WTC11 (cell line): Measurements from ENCODE around the gene MITF. TPM values are rescaled to one million over a fixed set of nuclear protein-coding genes. Genes with fewer than 3 reads are reported as not detected.
A peak's percentile ranks its signal among the peaks of the same experiment; 100 is the strongest.
"Not testable (repeated sequence)": the region's sequence is repeated elsewhere in the genome, so short reads cannot be mapped to it uniquely, and the experiment has no call there.

Experiments
- ATAC-seq: fragments of 200-7000 bp; cut with Tn5 transposase; 2 replicates; pipeline ENCODE4 v1.10.0; 2021; ENCODE audit warnings: mild to moderate bottlenecking, moderate library complexity
- CTCF ChIA-PET: fragments of 300-600 bp; sonication (Branson Sonifier 250); formaldehyde crosslinking; loops from one replicate; lab custom pipeline; 2021; ENCODE audit warnings: antibody characterized with exemption; lab: Charles Lee
- POLR2A ChIA-PET: fragments of 350-600 bp; sonication (Branson Sonifier 250); formaldehyde crosslinking; loops from one replicate; lab custom pipeline; 2021; ENCODE audit warnings: antibody characterized with exemption; lab: Charles Lee
- DNase-seq: peaks from one replicate; pipeline ENCODE4 v3.0.0; 2021; ENCODE audit warnings: low spot score
- H3K27ac Mint-ChIP-seq: 2 replicates; pipeline ENCODE4 v1.8.0; 2021; ENCODE audit warnings: mixed read lengths
- H3K27me3 Mint-ChIP-seq: 2 replicates; pipeline ENCODE4 v1.8.0; 2021; ENCODE audit warnings: low read depth, mild to moderate bottlenecking, moderate library complexity, mixed read lengths
- H3K36me3 Mint-ChIP-seq: 2 replicates; pipeline ENCODE4 v1.8.0; 2021; ENCODE audit warnings: mixed read lengths
- H3K4me1 Mint-ChIP-seq: 2 replicates; pipeline ENCODE4 v1.8.0; 2022; ENCODE audit warnings: mixed read lengths
- H3K4me3 Mint-ChIP-seq: 2 replicates; pipeline ENCODE4 v1.8.0; 2021; ENCODE audit warnings: mild to moderate bottlenecking, moderate library complexity, mixed read lengths
- H3K9me3 Mint-ChIP-seq: 2 replicates; pipeline ENCODE4 v1.8.0; 2021; ENCODE audit warnings: mixed read lengths
- FOXP1 ChIP-seq: sonication (generic); formaldehyde crosslinking; IDR thresholded peaks from 2 replicates; pipeline ENCODE4 v1.8.0; 2022; ENCODE audit warnings: missing genetic modification reagents, mild to moderate bottlenecking, moderate library complexity, borderline replicate concordance
- GRHL2 ChIP-seq: fragments of 250-450 bp; sonication (Bioruptor Pico); IDR thresholded peaks from 2 replicates; pipeline ENCODE4 v1.8.0; 2022; ENCODE audit warnings: mild to moderate bottlenecking, moderate library complexity; ENCODE audit not compliant: insufficient replicate concordance, severe bottlenecking
- JUN ChIP-seq: sonication (generic); formaldehyde crosslinking; IDR thresholded peaks from 2 replicates; pipeline ENCODE4 v1.8.0; 2023; ENCODE audit warnings: mild to moderate bottlenecking, missing genetic modification reagents
- OVOL2 ChIP-seq: fragments of 250-450 bp; sonication (Bioruptor Pico); IDR thresholded peaks from 2 replicates; pipeline ENCODE4 v1.9.0; 2021; ENCODE audit warnings: mild to moderate bottlenecking, borderline replicate concordance
- SOX15 ChIP-seq: fragments of 250-450 bp; sonication (Bioruptor Pico); IDR thresholded peaks from 2 replicates; pipeline ENCODE4 v1.9.0; 2021; ENCODE audit warnings: mild to moderate bottlenecking
- TP53 ChIP-seq: sonication (generic); formaldehyde crosslinking; IDR thresholded peaks from 2 replicates; pipeline ENCODE4 v1.8.1; 2023; ENCODE audit warnings: mild to moderate bottlenecking, missing genetic modification reagents
- ZNF317 ChIP-seq: sonication (generic); formaldehyde crosslinking; IDR thresholded peaks from 2 replicates; pipeline ENCODE4 v1.8.1; 2023; ENCODE audit warnings: low read depth, mild to moderate bottlenecking, moderate library complexity, missing genetic modification reagents, borderline replicate concordance
- total RNA-seq: library from RNA; stranded (reverse); gene quantifications from 3 replicates; pipeline ENCODE4 v1.2.3, GENCODE V29; 2021
- TF ChIP-seq, protein P1 (sequence below): sonication (generic); formaldehyde crosslinking; IDR thresholded peaks from 2 replicates; pipeline ENCODE4 v1.8.0; 2023; ENCODE audit warnings: missing genetic modification reagents, mild to moderate bottlenecking, borderline replicate concordance
- TF ChIP-seq, protein P2 (sequence below): sonication (generic); formaldehyde crosslinking; conservative IDR thresholded peaks from 2 replicates; pipeline ENCODE4 v1.8.1; 2022; ENCODE audit warnings: mild to moderate bottlenecking, missing genetic modification reagents
- TF ChIP-seq, protein P3 (sequence below): fragments of 250-450 bp; sonication (Bioruptor Pico); IDR thresholded peaks from 2 replicates; pipeline ENCODE4 v1.9.0; 2021; ENCODE audit warnings: moderate library complexity, mild to moderate bottlenecking, inconsistent platforms, borderline replicate concordance
- TF ChIP-seq, protein P4 (sequence below): sonication (generic); formaldehyde crosslinking; IDR thresholded peaks from 2 replicates; pipeline ENCODE4 v1.8.1; 2023; ENCODE audit warnings: mild to moderate bottlenecking, missing genetic modification reagents, moderate library complexity
- TF ChIP-seq, protein P5 (sequence below): fragments of 200-600 bp; IDR thresholded peaks from 2 replicates; pipeline ENCODE4 v1.8.0; 2022; ENCODE audit warnings: antibody characterized with exemption

MITF gene
- total RNA-seq, 1 experiment from 2014 or later, result 1.3 TPM

DNA sequence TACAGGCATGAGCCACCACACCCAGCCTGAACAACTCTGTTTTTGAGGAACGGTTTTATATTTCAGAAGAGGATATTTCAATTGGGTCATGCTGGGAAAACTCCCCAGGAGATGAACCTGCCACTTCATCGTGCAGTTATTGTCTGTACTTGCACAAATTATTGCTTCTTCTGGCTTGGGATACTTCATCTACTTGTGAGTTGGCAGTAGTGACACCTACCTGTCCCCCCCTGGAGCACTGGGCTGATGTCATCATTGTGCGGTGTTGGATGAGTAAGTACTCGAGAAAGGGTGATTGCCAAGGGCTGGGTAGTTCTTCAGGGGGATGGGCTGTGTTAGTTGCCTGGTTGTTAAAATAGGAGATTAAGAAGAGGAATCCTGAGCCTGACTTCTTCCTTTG is 175.1 kb downstream of the MITF start (continued):
- TF ChIP-seq GRHL2 (CRISPR knock-in tag), result no peak
- TF ChIP-seq TP53 (CRISPR knock-in tag), result no peak
- TF ChIP-seq, protein P1, sequence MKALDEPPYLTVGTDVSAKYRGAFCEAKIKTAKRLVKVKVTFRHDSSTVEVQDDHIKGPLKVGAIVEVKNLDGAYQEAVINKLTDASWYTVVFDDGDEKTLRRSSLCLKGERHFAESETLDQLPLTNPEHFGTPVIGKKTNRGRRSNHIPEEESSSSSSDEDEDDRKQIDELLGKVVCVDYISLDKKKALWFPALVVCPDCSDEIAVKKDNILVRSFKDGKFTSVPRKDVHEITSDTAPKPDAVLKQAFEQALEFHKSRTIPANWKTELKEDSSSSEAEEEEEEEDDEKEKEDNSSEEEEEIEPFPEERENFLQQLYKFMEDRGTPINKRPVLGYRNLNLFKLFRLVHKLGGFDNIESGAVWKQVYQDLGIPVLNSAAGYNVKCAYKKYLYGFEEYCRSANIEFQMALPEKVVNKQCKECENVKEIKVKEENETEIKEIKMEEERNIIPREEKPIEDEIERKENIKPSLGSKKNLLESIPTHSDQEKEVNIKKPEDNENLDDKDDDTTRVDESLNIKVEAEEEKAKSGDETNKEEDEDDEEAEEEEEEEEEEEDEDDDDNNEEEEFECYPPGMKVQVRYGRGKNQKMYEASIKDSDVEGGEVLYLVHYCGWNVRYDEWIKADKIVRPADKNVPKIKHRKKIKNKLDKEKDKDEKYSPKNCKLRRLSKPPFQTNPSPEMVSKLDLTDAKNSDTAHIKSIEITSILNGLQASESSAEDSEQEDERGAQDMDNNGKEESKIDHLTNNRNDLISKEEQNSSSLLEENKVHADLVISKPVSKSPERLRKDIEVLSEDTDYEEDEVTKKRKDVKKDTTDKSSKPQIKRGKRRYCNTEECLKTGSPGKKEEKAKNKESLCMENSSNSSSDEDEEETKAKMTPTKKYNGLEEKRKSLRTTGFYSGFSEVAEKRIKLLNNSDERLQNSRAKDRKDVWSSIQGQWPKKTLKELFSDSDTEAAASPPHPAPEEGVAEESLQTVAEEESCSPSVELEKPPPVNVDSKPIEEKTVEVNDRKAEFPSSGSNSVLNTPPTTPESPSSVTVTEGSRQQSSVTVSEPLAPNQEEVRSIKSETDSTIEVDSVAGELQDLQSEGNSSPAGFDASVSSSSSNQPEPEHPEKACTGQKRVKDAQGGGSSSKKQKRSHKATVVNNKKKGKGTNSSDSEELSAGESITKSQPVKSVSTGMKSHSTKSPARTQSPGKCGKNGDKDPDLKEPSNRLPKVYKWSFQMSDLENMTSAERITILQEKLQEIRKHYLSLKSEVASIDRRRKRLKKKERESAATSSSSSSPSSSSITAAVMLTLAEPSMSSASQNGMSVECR (CRISPR knock-in tag), result no peak
- TF ChIP-seq, protein P2, sequence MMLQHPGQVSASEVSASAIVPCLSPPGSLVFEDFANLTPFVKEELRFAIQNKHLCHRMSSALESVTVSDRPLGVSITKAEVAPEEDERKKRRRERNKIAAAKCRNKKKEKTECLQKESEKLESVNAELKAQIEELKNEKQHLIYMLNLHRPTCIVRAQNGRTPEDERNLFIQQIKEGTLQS, result no peak
- TF ChIP-seq JUN (CRISPR knock-in tag), result no peak
- TF ChIP-seq, protein P3, sequence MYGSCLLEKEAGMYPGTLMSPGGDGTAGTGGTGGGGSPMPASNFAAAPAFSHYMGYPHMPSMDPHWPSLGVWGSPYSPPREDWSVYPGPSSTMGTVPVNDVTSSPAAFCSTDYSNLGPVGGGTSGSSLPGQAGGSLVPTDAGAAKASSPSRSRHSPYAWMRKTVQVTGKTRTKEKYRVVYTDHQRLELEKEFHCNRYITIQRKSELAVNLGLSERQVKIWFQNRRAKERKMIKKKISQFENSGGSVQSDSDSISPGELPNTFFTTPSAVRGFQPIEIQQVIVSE (CRISPR knock-in tag), result no peak

DNA sequence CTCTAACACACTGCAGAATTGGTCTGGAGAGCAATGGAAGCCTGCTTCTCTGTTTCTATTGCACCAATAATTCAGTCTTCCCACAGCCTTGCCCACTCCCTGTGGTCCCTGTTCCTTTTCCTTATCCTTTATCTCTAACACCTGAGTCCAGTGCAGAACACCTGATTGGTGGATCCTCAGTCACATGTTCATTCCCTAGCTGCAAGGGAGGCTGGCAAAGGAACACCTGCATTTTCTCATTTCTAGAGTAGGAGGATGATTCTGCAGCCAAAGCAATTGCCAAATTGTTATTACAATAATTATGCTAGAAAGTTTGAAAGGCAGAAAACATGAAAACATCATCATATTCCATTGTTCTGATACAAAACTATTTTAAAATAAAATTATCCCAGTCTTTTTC is 176.5 kb downstream of the MITF start:
- no peak overlapping the region for H3K27ac Mint-ChIP-seq
- TF ChIP-seq ZNF317 (no peak), FOXP1 (CRISPR knock-in tag) (no peak)
- TF ChIP-seq, protein P4, sequence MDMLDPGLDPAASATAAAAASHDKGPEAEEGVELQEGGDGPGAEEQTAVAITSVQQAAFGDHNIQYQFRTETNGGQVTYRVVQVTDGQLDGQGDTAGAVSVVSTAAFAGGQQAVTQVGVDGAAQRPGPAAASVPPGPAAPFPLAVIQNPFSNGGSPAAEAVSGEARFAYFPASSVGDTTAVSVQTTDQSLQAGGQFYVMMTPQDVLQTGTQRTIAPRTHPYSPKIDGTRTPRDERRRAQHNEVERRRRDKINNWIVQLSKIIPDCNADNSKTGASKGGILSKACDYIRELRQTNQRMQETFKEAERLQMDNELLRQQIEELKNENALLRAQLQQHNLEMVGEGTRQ (CRISPR knock-in tag), result 0 out of 2 replicates have a peak, but pooled peaks have one; percentile 22
- DNase-seq, result no peak
- no peak overlapping the region for H3K4me3 Mint-ChIP-seq
- ATAC-seq, result no peak
- H3K4me1 Mint-ChIP-seq, result no peaks in the 10 kb centered on the region
- POLR2A ChIA-PET, result no interaction called here
- H3K9me3 Mint-ChIP-seq, result peaks cover 15% of the 10 kb centered on the region
- H3K36me3 Mint-ChIP-seq, result peaks cover 5% of the 10 kb centered on the region; the same call in 1 of the 2 replicates
- peaks cover 4% of the 10 kb centered on the region; the same call in 1 of the 2 replicates for H3K27me3 Mint-ChIP-seq
- CTCF ChIA-PET, result no interaction called here

DNA sequence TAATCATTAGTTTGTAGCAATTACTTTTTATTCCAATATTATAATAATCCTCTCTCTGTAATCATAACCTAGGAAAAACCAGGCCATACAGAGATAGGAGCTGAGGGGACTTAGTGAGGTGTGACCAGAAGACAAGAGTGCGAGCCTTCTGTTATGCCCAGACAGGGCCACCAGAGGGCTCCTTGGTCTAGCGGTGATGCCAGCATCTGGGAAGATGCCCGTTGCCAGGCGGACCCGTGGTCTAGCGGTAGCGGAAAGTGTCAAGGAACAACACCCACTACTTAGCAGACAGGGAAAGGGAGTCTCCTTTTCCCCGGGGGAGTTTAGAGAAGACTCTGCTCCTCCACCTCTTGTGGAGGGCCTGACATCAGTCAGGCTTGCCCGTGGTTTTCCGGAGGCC is 180.7 kb downstream of the MITF start:
- TF ChIP-seq, protein P5, sequence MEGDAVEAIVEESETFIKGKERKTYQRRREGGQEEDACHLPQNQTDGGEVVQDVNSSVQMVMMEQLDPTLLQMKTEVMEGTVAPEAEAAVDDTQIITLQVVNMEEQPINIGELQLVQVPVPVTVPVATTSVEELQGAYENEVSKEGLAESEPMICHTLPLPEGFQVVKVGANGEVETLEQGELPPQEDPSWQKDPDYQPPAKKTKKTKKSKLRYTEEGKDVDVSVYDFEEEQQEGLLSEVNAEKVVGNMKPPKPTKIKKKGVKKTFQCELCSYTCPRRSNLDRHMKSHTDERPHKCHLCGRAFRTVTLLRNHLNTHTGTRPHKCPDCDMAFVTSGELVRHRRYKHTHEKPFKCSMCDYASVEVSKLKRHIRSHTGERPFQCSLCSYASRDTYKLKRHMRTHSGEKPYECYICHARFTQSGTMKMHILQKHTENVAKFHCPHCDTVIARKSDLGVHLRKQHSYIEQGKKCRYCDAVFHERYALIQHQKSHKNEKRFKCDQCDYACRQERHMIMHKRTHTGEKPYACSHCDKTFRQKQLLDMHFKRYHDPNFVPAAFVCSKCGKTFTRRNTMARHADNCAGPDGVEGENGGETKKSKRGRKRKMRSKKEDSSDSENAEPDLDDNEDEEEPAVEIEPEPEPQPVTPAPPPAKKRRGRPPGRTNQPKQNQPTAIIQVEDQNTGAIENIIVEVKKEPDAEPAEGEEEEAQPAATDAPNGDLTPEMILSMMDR, result peak; percentile 54
- H3K4me1 Mint-ChIP-seq, ATAC-seq, H3K9me3 Mint-ChIP-seq, POLR2A ChIA-PET, H3K36me3 Mint-ChIP-seq, CTCF ChIA-PET, H3K4me3 Mint-ChIP-seq, H3K27me3 Mint-ChIP-seq, H3K27ac Mint-ChIP-seq: not testable (repeated sequence)
- peak; percentile 37 for DNase-seq

DNA sequence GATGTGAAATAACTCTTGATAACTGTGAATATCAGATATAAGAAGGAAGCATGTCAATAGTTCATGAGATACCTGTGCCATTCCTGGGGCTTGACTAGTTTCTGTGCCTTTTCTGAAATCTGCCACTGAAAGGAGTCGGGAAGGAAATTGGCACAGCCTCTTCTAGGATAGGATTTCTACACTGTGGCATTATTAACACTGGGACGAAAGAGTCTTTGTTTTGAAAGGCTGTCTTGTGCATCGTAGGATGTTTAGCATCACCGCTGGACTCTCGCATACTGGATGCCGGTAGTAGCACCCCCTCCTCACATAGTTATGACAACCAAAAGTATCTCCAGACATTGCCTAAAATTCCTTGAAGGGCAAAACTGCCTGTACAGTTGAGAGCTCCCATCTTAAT is 182.4 kb downstream of the MITF start:
- POLR2A ChIA-PET, result no interaction called here
- no peak for ATAC-seq
- Mint-ChIP-seq H3K27ac (no peak overlapping the region), H3K27me3 (no peaks in the 10 kb centered on the region), H3K36me3 (no peaks in the 10 kb centered on the region), H3K4me1 (no peaks in the 10 kb centered on the region), H3K9me3 (no peaks in the 10 kb centered on the region), H3K4me3 (no peak overlapping the region)
- no peak for DNase-seq
- CTCF ChIA-PET, result no interaction called here
- no peak for TF ChIP-seq SOX15
- TF ChIP-seq OVOL2 (CRISPR knock-in tag), result no peak
- no peak for TF ChIP-seq JUN (CRISPR knock-in tag)
